ENCODE results near the gene TRIM50. TPM values are rescaled to one million over a fixed set of nuclear protein-coding genes. Genes with fewer than 3 reads are reported as not detected.

The TRIM50 gene
- total and polyA plus RNA-seq, 9 of the 15 experiments (the other 6 are each of a cell fraction or from before 2014, with no cell fraction given): not detected

GRCh38 chr7:73342645-73343044, 14.8 kb upstream of the TRIM50 start (continued):
- TF ChIP-seq MGA (IDR thresholded peaks at IDR 0.05): peak; percentile 21; the same call in 1 of the 2 replicates
- TF ChIP-seq TSC22D4 (tag; IDR thresholded peaks at IDR 0.05): no peak
- no peak for TF ChIP-seq ZNF318 (IDR thresholded peaks at IDR 0.05; ENCODE audit: borderline replicate concordance in 1 of 2, low read depth in 1 of 2)
- TF ChIP-seq DACH1 (IDR thresholded peaks at IDR 0.05; ENCODE audit: partially characterized antibody): no peak
- TF ChIP-seq CHAMP1 (IDR thresholded peaks at IDR 0.05): no peak
